ENCODE measurements around the gene SORT1. TPM values are rescaled to one million over a fixed set of nuclear protein-coding genes. Genes with fewer than 3 reads are reported as not detected.

SORT1 gene
- polyA plus RNA-seq, 1 experiment, result 38.6 TPM

- TF ChIP-seq CTCF (IDR thresholded peaks at IDR 0.05; ENCODE audit: insufficient read depth, low read depth, low read length), result no peak
- DNase-seq (ENCODE audit: low read depth), result peak; percentile 77
- Histone ChIP-seq H3K27me3 (ENCODE audit: control insufficient read depth, insufficient read depth, low read length) (no peaks in the 10 kb centered on the region), H3K4me3 (ENCODE audit: low read depth, low read length) (no peak overlapping the region), H3K36me3 (ENCODE audit: control insufficient read depth, insufficient read depth, low read length) (no peaks in the 10 kb centered on the region)
- ChIA-PET POLR2A (interaction anchor here (0.6 kb wide), 1 partner anchor 195 kb away, joined by 3 read pairs; no protein-coding TSS in a partner anchor), CTCF (interaction anchor here (1.6 kb wide), 1 partner anchor 94 kb away, joined by 4 read pairs; no protein-coding TSS in a partner anchor)
Measured at GRCh38 chr1:109438798-109439297, 41.1 kb upstream of the SORT1 start.

GRCh38 chr1:109434484-109434883, 36.8 kb upstream of the SORT1 start:
- no peak for TF ChIP-seq CTCF (IDR thresholded peaks at IDR 0.05; ENCODE audit: insufficient read depth, low read depth, low read length)
- H3K27me3 ChIP-seq (ENCODE audit: control insufficient read depth, insufficient read depth, low read length), result no peaks in the 10 kb centered on the region
- POLR2A ChIA-PET, result no interaction called here
- H3K36me3 ChIP-seq (ENCODE audit: control insufficient read depth, insufficient read depth, low read length), result no peaks in the 10 kb centered on the region
- no peak overlapping the region for H3K4me3 ChIP-seq (ENCODE audit: low read depth, low read length)
- no peak for DNase-seq (ENCODE audit: low read depth)
- CTCF ChIA-PET, result no interaction called here

GRCh38 chr1:109433322-109433721, 35.6 kb upstream of the SORT1 start:
- ChIA-PET CTCF (no interaction called here), POLR2A (no interaction called here)
- Histone ChIP-seq H3K36me3 (ENCODE audit: control insufficient read depth, insufficient read depth, low read length) (no peaks in the 10 kb centered on the region), H3K4me3 (ENCODE audit: low read depth, low read length) (no peak overlapping the region), H3K27me3 (ENCODE audit: control insufficient read depth, insufficient read depth, low read length) (no peaks in the 10 kb centered on the region)
- TF ChIP-seq CTCF (IDR thresholded peaks at IDR 0.05; ENCODE audit: insufficient read depth, low read depth, low read length), result no peak
- DNase-seq (ENCODE audit: low read depth), result no peak

GRCh38 chr1:109432336-109432735, 34.6 kb upstream of the SORT1 start:
- Histone ChIP-seq H3K27me3 (ENCODE audit: control insufficient read depth, insufficient read depth, low read length) (no peaks in the 10 kb centered on the region), H3K36me3 (ENCODE audit: control insufficient read depth, insufficient read depth, low read length) (no peaks in the 10 kb centered on the region), H3K4me3 (ENCODE audit: low read depth, low read length) (no peak overlapping the region)
- CTCF ChIA-PET, result interaction anchor here (0.9 kb wide), 1 partner anchor 34 kb away, joined by 3 read pairs; the partner anchor contains the start of gene SYPL2
- peak; percentile 60 for DNase-seq (ENCODE audit: low read depth)
- POLR2A ChIA-PET, result no interaction called here
- no peak for TF ChIP-seq CTCF (IDR thresholded peaks at IDR 0.05; ENCODE audit: insufficient read depth, low read depth, low read length)

- POLR2A ChIA-PET, result interaction anchor here (1.1 kb wide), 1 partner anchor 66 kb away, joined by 26 read pairs; the partner anchor contains the start of gene CYB561D1
- no peak for DNase-seq (ENCODE audit: low read depth)
Measured at GRCh38 chr1:109427171-109427467, 29.4 kb upstream of the SORT1 start.

More at GRCh38 chr1:109427171-109427467, 29.4 kb upstream of the SORT1 start:
- Histone ChIP-seq H3K27me3 (ENCODE audit: control insufficient read depth, insufficient read depth, low read length) (no peaks in the 10 kb centered on the region), H3K36me3 (ENCODE audit: control insufficient read depth, insufficient read depth, low read length) (no peaks in the 10 kb centered on the region), H3K4me3 (ENCODE audit: low read depth, low read length) (peak overlapping the region; percentile 77)
- CTCF ChIA-PET, result interaction anchor here (1.7 to 4.5 kb wide), 4 partner anchors 34 to 105 kb away, joined by 3 to 22 read pairs (median 10); no protein-coding TSS in a partner anchor
- no peak for TF ChIP-seq CTCF (IDR thresholded peaks at IDR 0.05; ENCODE audit: insufficient read depth, low read depth, low read length)

Measured in BJ (cell line).